ENCODE results near the gene FGR. TPM values are rescaled to one million over a fixed set of nuclear protein-coding genes. Genes with fewer than 3 reads are reported as not detected.

FGR gene
- total RNA-seq, 4 donors from 2014 or later: 3.0 to 9.2 (median 5.9) TPM

- H3K4me1 ChIP-seq: peaks cover 39% of the 10 kb centered on the region
- no peak overlapping the region for H3K27ac ChIP-seq
- DNase-seq (ENCODE audit: low spot score in 2 of 2): no peak
Measured at GRCh38 chr1:27605796-27606707, 28.9 kb downstream of the FGR start.

GRCh38 chr1:27605300-27605766 is 29.7 kb downstream of the FGR start:
- WGBS: 81% methylated on average over 7 of the region's 7 CpGs
- DNase-seq (ENCODE audit: low spot score in 2 of 2): no peak
- H3K9me3 ChIP-seq: no peaks in the 10 kb centered on the region
- no peak overlapping the region for H3K4me3 ChIP-seq
- H3K36me3 ChIP-seq: no peaks in the 10 kb centered on the region
- no peaks in the 10 kb centered on the region for H3K27me3 ChIP-seq
- TF ChIP-seq POLR2AphosphoS5 (IDR thresholded peaks at IDR 0.05) (no peak), CTCF (IDR thresholded peaks at IDR 0.05) (no peak), POLR2A (IDR thresholded peaks at IDR 0.05) (no peak), EP300 (IDR thresholded peaks at IDR 0.05) (no peak)
- no peak overlapping the region for H3K27ac ChIP-seq
- peaks cover 47% of the 10 kb centered on the region for H3K4me1 ChIP-seq

More at GRCh38 chr1:27605796-27606707, 28.9 kb downstream of the FGR start:
- TF ChIP-seq EP300 (IDR thresholded peaks at IDR 0.05) (no peak), POLR2A (IDR thresholded peaks at IDR 0.05) (no peak), POLR2AphosphoS5 (IDR thresholded peaks at IDR 0.05) (no peak), CTCF (IDR thresholded peaks at IDR 0.05) (peak; percentile 73)
- Histone ChIP-seq H3K9me3 (no peaks in the 10 kb centered on the region), H3K4me3 (no peak overlapping the region), H3K27me3 (no peaks in the 10 kb centered on the region), H3K36me3 (no peaks in the 10 kb centered on the region)
- WGBS: 17% methylated on average over 11 of the region's 11 CpGs

- no peaks in the 10 kb centered on the region for H3K27me3 ChIP-seq
- no peak for DNase-seq (ENCODE audit: low spot score in 2 of 2)
- TF ChIP-seq POLR2A (IDR thresholded peaks at IDR 0.05) (no peak), POLR2AphosphoS5 (IDR thresholded peaks at IDR 0.05) (no peak), EP300 (IDR thresholded peaks at IDR 0.05) (no peak), CTCF (IDR thresholded peaks at IDR 0.05) (no peak)
- 42% methylated on average over 21 of the region's 21 CpGs for WGBS
- no peak overlapping the region for H3K27ac ChIP-seq
- peaks cover 52% of the 10 kb centered on the region for H3K4me1 ChIP-seq
- peak overlapping the region; percentile 92 for H3K4me3 ChIP-seq
- H3K9me3 ChIP-seq: no peaks in the 10 kb centered on the region
- H3K36me3 ChIP-seq: no peaks in the 10 kb centered on the region
Measured at GRCh38 chr1:27604579-27605299, 30.2 kb downstream of the FGR start.

GRCh38 chr1:27603681-27604578 is 31.1 kb downstream of the FGR start, which contains the start of gene AHDC1:
Gene AHDC1, minus strand, starts transcription at chr1:27604144. Its CDS starts 52,029 bp downstream, at chr1:27552115.
- H3K36me3 ChIP-seq: no peaks in the 10 kb centered on the region
- TF ChIP-seq CTCF (IDR thresholded peaks at IDR 0.05): peak in 1 of 2 donors; percentile 8
- TF ChIP-seq EP300 (IDR thresholded peaks at IDR 0.05): no peak
- peak; percentile 47 to 87 for TF ChIP-seq POLR2A (IDR thresholded peaks at IDR 0.05)
- TF ChIP-seq POLR2AphosphoS5 (IDR thresholded peaks at IDR 0.05): peak in 1 of 3 donors; percentile 65
- no peaks in the 10 kb centered on the region for H3K9me3 ChIP-seq
- peaks cover 61% of the 10 kb centered on the region for H3K4me1 ChIP-seq
- WGBS: under 1% methylated on average over 37 of the region's 74 CpGs
- H3K4me3 ChIP-seq: peak within 1 kb of the TSS; percentile 92
- H3K27ac ChIP-seq: peak within 1 kb of the TSS; percentile 95
- DNase-seq (ENCODE audit: low spot score in 2 of 2): peak; percentile 96 to 97
- H3K27me3 ChIP-seq: no peaks in the 10 kb centered on the region
